HG02763 (cell line): ENCODE results near the gene ARHGAP12.
A peak's percentile ranks its signal among the peaks of the same experiment; 100 is the strongest.
"Not testable (repeated sequence)": the region's sequence is repeated elsewhere in the genome, so short reads cannot be mapped to it uniquely, and the experiment has no call there.

Experiments
- ATAC-seq: cut with Tn5 transposase; IDR thresholded peaks from one replicate; pipeline ENCODE4 v1.9.1; 2021; ENCODE audit warnings: mild to moderate bottlenecking, moderate library complexity; ENCODE audit not compliant: unreplicated experiment

The ARHGAP12 gene

GRCh38 chr10:31773749-31774298 is 154.8 kb downstream of the ARHGAP12 start:
- ATAC-seq, result no peak

- ATAC-seq, result no peak
Observed at GRCh38 chr10:31771331-31771831, 157.2 kb downstream of the ARHGAP12 start.

DNA sequence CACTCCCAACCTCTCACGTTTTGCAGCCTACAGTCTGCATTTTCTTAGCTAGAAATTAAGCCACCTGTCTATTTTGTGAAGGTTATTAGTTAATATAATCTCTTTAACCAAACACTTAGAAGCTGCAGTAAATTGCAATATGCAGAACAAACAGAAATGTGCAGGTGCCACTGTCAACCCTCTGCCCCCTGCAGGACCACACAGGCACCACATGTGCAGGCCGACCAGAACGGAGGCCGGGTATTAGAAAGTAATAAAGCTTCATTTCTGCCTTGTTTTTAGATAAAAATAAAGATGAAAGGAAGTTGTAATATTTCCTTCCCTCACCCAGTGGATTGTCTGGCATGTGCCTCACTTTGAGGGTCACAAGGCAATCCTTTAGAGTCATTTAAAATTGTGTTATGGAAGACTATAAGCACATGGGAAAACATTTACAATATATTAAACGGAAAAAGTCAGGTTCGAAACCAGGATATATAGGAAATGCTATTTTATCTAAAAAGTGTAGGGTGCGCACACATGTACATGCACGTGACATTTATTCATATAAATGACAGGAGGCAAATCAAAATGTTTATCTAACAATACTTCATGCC is 158.2 kb downstream of the ARHGAP12 start:
- ATAC-seq, result peak; percentile 65

DNA sequence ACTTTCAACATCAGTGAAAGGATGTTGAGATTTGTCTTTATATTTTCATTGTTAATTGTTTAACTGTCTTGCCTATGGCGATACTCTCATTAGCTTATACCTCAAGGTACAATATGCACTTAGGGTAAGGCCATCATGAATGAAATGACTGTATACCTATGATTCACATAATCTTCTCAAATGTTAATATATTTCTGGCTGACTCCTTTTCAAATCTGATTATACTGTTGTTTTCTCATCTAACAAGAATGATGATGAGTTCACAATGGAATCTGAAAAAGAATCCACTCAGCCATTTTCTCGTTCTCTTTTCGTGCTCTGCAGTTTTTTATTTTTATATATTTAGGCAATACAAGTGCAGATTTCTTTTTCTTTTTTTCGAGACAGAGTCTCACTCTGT is 159.1 kb downstream of the ARHGAP12 start:
- no peak for ATAC-seq

DNA sequence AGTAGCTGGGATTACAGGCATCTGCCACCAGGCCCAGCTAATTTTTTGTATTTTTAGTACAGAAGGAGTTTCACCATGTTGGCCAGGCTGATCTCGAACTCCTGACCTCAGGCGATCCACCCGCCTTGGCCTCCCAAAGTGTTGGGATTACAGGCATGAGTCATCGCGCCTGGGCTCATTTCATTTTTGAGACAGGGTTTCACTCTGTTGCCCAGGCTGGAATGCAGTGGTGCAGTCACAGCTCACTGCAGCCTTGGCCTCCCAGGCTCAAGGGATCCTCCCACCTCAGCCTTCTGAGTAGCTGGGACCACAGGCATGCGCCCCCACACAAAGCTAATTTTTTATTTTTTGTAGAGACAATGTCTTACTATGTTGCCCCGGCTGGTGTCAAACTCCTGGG is 159.7 kb downstream of the ARHGAP12 start:
- not testable (repeated sequence) for ATAC-seq

GRCh38 chr10:31768467-31768866 is 160.2 kb downstream of the ARHGAP12 start:
- no peak for ATAC-seq

DNA sequence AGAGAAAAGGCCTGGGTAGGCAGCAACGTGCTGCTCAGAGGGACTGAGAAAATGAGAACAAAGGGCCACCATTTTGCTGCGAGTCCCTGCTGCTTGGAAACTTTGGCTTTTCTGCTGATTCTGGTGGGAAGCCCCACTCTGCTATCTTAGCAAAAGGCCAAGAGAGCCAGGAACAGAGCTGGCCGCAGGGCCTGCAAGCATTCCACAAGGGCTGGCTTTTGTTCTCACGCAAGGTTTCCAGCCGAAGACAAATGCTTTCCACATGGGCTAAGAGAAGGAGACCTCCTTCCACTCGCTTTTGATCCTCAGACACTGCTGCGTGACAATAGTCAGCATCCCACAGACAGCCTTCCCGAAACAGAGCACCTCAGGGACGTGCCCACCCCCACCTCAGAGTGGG is 163.1 kb downstream of the ARHGAP12 start:
- no peak for ATAC-seq

DNA sequence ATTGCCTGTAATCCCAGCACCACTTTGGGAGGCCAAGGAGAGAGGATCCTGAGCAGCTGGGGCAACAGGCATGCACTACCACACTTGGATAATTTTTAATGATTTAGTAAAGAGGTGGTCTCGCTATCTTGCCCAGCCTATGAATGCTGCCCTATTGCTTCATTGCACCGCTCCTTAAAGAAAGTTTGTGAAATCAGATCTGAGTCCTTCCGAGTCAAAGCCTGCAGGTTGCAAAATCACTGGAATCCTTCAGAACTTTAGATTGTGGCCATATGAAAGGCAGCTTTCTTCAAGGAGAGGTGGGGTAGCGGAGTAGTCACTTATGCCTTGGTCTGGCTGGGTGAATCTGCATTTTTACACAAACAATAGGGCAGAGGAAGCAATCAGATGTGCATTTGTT is 166.3 kb downstream of the ARHGAP12 start:
- ATAC-seq, result no peak

DNA sequence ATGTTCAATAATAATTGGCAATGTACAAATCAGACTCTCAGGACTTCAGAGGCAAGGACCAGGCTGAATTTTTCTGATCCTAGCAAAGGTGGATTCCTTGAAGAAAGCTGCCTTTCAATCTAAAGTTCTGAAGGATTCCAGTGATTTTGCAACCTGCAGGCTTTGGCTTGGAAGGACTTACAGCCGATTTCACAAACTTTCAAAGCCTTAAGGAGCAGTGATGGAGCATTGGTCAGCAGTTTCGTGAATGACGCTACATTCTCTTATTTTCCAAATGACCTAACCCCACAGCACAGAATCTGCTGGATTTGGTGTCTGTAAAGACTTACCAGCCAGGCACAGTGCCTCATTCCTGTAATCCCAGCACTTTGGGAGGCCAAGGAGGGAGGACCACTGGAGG is 167.5 kb downstream of the ARHGAP12 start:
- no peak for ATAC-seq

DNA sequence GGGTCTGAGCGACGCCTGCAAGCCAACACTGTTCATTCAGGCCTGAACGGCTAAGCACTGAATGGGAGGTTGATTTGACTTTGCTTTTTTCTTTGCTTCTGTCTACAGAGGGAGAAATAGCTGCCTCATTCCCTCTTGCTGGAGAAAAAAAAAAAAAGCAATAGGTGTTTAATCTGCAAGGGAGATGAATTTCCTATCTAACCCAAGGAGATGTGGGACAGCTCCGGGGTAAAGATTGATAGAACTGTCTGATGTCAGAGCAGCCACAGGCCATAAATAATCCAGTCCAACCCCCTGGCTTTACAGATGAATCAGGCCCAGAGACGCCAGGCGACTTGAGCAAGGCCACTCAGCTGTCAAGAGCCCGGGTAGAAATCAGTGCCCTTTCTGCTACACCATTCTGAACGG is 168.0 kb downstream of the ARHGAP12 start:
- ATAC-seq, result no peak

GRCh38 chr10:31759799-31760626 is 168.6 kb downstream of the ARHGAP12 start:
- ATAC-seq, result peak; percentile 97

- no peak for ATAC-seq
Observed at GRCh38 chr10:31759124-31759798, 169.4 kb downstream of the ARHGAP12 start.

- no peak for ATAC-seq
Observed at GRCh38 chr10:31758495-31758894, 170.1 kb downstream of the ARHGAP12 start.

DNA sequence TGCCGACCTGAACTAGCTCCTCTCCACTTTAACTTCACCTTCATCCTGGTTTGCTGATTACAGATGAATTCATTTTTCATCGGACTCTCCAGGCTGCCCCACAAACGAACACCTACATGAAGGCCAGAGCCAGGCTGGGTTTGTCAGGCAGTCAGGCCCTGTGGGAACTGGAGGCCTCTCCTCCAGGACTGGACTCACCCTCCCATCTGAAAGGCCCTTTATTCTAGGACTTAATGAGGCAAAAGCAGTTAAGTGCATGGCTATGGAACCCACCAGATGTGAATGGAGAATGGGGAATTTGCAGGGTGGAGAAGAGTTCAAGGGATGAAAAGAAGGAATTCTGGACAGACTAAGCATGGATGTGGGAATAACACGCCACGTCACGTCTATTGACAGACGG is 170.8 kb downstream of the ARHGAP12 start:
- ATAC-seq, result no peak

- no peak for ATAC-seq
Observed at GRCh38 chr10:31757386-31757791, 171.2 kb downstream of the ARHGAP12 start.

DNA sequence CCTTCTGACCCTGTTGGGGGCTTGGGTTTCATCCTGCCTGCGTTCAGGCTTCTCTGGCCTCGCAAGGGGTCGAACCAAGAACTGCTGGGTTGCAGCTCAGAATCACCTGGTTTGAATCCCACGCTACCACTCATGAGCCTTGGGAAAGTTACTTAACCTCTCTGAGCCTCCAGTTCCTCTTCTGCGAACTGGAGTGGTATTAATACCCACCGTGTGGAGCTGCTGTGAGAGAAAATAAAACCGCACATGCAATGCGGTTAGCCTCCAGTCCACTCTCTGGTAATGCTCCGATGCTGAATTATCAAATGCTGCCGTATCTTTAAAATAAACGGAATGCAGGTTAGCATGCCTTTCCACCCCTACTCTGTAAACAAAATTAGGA is 171.9 kb downstream of the ARHGAP12 start:
- ATAC-seq, result no peak

DNA sequence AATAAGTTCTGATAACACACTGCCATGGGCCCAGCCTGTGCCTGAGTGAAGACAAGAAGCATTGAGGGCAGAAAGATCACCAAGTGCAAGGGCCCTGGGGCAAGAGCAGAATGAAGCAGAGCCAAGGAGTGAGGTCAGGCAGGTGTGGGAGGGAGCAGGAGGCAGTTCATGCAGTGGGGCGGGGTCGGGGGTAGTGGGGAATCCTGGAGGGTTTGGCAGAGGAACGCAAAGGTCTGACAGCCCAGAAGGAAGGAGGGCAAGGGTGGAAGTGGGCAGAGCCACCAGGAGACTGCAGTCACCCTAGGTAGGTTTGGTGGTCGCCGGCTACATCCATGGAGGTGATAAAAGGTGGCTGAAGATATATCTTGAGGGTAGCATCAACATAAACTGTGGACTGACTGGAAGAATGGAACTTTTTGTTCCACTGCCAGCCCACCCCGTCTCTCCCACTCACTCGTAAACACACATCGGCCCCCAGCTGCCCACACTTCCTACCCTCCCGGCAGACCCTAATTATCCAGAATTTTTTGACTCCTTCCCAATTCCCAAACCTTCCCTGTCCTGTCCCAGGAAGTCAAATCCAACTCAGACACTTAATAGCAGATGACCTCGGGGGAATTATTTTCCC is 172.4 kb downstream of the ARHGAP12 start:
- no peak for ATAC-seq
